MCF 10A (cell line): ENCODE data around the gene NHSL2. TPM values are rescaled to one million over a fixed set of nuclear protein-coding genes. Genes with fewer than 3 reads are reported as not detected.

Source experiments
- BruUV-seq: library from RNA; stranded (reverse); fragments of 400-500 nt; replicated peaks from 2 replicates; lab custom pipeline; 2021; lab: Mats Ljungman, UMichigan
- CTCF ChIA-PET: fragments of 300-600 bp; sonication (Branson Sonifier 250); formaldehyde crosslinking; extraction: SDS; loops from one replicate; lab custom pipeline; 2021; ENCODE audit warnings: antibody characterized with exemption, inconsistent platforms; lab: Yijun Ruan, JAX
- POLR2A ChIA-PET: fragments of 300-600, 350-650 bp; sonication (Branson Sonifier 250); formaldehyde crosslinking; extraction: SDS; loops from one replicate; lab custom pipeline; 2020; ENCODE audit warnings: antibody characterized with exemption, inconsistent platforms; lab: Yijun Ruan, JAX
- DNase-seq: peaks from one replicate; pipeline ENCODE4 v3.0.0-alpha.2; 2018; ENCODE audit not compliant: unreplicated experiment
- H3K27ac Mint-ChIP-seq: one replicate; pipeline ENCODE4 v1.8.0; 2022; ENCODE audit warnings: mild to moderate bottlenecking, low read depth, mixed read lengths; ENCODE audit not compliant: unreplicated experiment
- H3K27me3 Mint-ChIP-seq: one replicate; pipeline ENCODE4 v1.8.0; 2022; ENCODE audit warnings: mixed read lengths; ENCODE audit not compliant: insufficient read depth, unreplicated experiment
- H3K36me3 Mint-ChIP-seq: one replicate; pipeline ENCODE4 v1.8.0; 2022; ENCODE audit warnings: mild to moderate bottlenecking, moderate library complexity, mixed read lengths; ENCODE audit not compliant: insufficient read depth, unreplicated experiment
- H3K4me1 Mint-ChIP-seq: one replicate; pipeline ENCODE4 v1.8.0; 2022; ENCODE audit warnings: mixed read lengths; ENCODE audit not compliant: insufficient read depth, unreplicated experiment
- H3K4me3 Mint-ChIP-seq: one replicate; pipeline ENCODE4 v1.8.0; 2022; ENCODE audit warnings: mild to moderate bottlenecking, moderate library complexity, mixed read lengths; ENCODE audit not compliant: unreplicated experiment
- H3K9me3 Mint-ChIP-seq: one replicate; pipeline ENCODE4 v1.8.0; 2022; ENCODE audit warnings: mixed read lengths; ENCODE audit not compliant: unreplicated experiment
- CTCF ChIP-seq: fragments of 200-600 bp; IDR thresholded peaks from one replicate; pipeline ENCODE4 v1.8.0; 2022; ENCODE audit warnings: antibody characterized with exemption, mild to moderate bottlenecking; ENCODE audit not compliant: unreplicated experiment
- intact Hi-C: fragments of 100-400 bp; cut with micrococcal nuclease; formaldehyde crosslinking; loops from 2 replicates; pipeline ENCODE4 v1.14.1; 2022
- total RNA-seq: library from RNA; stranded (reverse); gene quantifications from 2 replicates; pipeline ENCODE4 v1.2.3, GENCODE V29; 2022

Gene NHSL2
- total RNA-seq, 1 experiment from 2014 or later, result not detected

- DNase-seq, result no peak
- Mint-ChIP-seq H3K27me3 (peaks cover 91% of the 10 kb centered on the region), H3K4me3 (no peak overlapping the region), H3K27ac (no peak overlapping the region), H3K36me3 (no peaks in the 10 kb centered on the region), H3K4me1 (no peaks in the 10 kb centered on the region), H3K9me3 (no peaks in the 10 kb centered on the region)
- intact Hi-C loops, result no loop called here
- CTCF ChIA-PET, result interaction anchor here (0.8 to 4.0 kb wide), 4 partner anchors 10 to 106 kb away, joined by 3 to 53 read pairs (median 24); no protein-coding TSS in a partner anchor
- POLR2A ChIA-PET, result no interaction called here
- no TSS peak for BruUV-seq
- no peak for TF ChIP-seq CTCF
Measured at GRCh38 chrX:72020204-72020603, 109.6 kb downstream of the NHSL2 start.

- no peak overlapping the region for H3K4me3 Mint-ChIP-seq
- H3K27me3 Mint-ChIP-seq, result peaks cover 91% of the 10 kb centered on the region
- H3K9me3 Mint-ChIP-seq, result no peaks in the 10 kb centered on the region
- TF ChIP-seq CTCF, result no peak
- intact Hi-C loops, result no loop called here
- DNase-seq, result no peak
- no TSS peak for BruUV-seq
- ChIA-PET CTCF (interaction anchor here (0.6 to 4.0 kb wide), 7 partner anchors 9 to 134 kb away, joined by 3 to 53 read pairs (median 3); no protein-coding TSS in a partner anchor), POLR2A (interaction anchor here (1.0 kb wide), 1 partner anchor 160 kb away, joined by 4 read pairs; the partner anchor contains the start of gene PIN4)
- H3K27ac Mint-ChIP-seq, result no peak overlapping the region
- no peaks in the 10 kb centered on the region for H3K36me3 Mint-ChIP-seq
- H3K4me1 Mint-ChIP-seq, result no peaks in the 10 kb centered on the region
Measured at GRCh38 chrX:72020788-72021187, 110.1 kb downstream of the NHSL2 start.

GRCh38 chrX:72021975-72022374 lies 111.3 kb downstream of the NHSL2 start:
- H3K27ac Mint-ChIP-seq, result no peak overlapping the region
- intact Hi-C loops, result loop anchor here (1.0 kb wide), 1 partner anchor 104 kb away; no protein-coding TSS in a partner anchor
- H3K4me1 Mint-ChIP-seq, result no peaks in the 10 kb centered on the region
- no TSS peak for BruUV-seq
- no peaks in the 10 kb centered on the region for H3K36me3 Mint-ChIP-seq
- H3K27me3 Mint-ChIP-seq, result peaks cover 91% of the 10 kb centered on the region
- peak; percentile 29 for TF ChIP-seq CTCF
- peak; percentile 53 for DNase-seq
- H3K9me3 Mint-ChIP-seq, result no peaks in the 10 kb centered on the region
- H3K4me3 Mint-ChIP-seq, result no peak overlapping the region
- ChIA-PET POLR2A (no interaction called here), CTCF (interaction anchor here (0.6 to 2.4 kb wide), 10 partner anchors 9 to 351 kb away, joined by 3 to 17 read pairs (median 4); no protein-coding TSS in a partner anchor)

GRCh38 chrX:72023071-72023470 lies 112.4 kb downstream of the NHSL2 start:
- ChIA-PET CTCF (interaction anchor here (1.4 to 1.7 kb wide), 3 partner anchors 8 to 157 kb away, joined by 3 to 5 read pairs (median 4); no protein-coding TSS in a partner anchor), POLR2A (no interaction called here)
- no peak overlapping the region for H3K27ac Mint-ChIP-seq
- H3K4me1 Mint-ChIP-seq, result no peaks in the 10 kb centered on the region
- no peak for DNase-seq
- BruUV-seq, result no TSS peak
- no peaks in the 10 kb centered on the region for H3K36me3 Mint-ChIP-seq
- peaks cover 91% of the 10 kb centered on the region for H3K27me3 Mint-ChIP-seq
- TF ChIP-seq CTCF, result no peak
- intact Hi-C loops, result no loop called here
- H3K9me3 Mint-ChIP-seq, result no peaks in the 10 kb centered on the region
- no peak overlapping the region for H3K4me3 Mint-ChIP-seq
